Femur (tissue), 1 donor: ENCODE measurements around the gene CCDC142.

Source experiments
- DNase-seq: peaks from one replicate; pipeline ENCODE4 v3.0.0-alpha.2; 2017

The CCDC142 gene

DNA sequence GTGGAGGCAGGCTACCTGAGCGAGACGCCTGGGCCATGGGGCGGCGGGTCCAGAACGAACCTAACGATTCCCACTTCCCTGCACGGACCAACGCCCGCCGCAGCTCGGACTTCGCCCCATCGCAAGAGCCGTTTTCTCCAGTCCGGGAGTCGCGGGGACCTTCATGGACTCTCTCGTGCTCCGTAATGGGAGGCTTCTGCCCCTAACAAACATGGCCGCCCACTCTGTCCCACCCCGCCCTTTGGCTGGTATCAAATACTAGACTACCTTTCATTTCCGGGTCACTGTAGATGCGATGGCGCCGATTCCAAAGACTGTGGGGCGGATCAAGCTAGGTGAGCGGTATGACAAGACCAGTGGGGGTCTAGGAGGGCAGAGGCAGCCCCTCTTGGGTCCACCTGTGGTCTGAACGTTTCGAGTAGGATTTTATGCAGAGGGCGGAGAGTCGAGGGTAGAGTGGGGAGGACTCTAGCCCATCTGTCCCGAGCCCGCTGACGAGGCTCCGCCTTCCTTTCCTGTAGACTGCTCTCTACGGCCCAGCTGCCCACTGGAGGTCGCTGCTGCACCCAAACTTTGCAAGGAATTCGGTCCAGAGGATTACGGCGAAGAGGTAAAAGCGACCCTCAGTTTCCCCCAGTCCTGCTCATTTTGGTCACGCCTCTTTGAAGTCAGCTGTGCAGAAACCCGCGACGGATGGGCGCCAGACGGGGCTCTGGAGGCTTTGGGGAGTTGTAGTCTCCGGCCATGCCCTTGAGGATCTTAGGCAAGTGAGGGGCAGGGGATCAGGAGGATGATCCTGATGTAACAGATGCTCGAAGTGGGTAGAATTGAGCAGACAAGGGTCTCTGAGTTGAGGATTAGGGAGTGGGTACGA is at the start of gene CCDC142, which contains the start of gene TTC31:
Gene CCDC142, minus strand, starts transcription at position 198 of the 874 bp plus-strand sequence. Its CDS starts 161 bp downstream, at position 37.
Gene TTC31, plus strand, starts transcription at position 281 of the 874 bp plus-strand sequence. Its CDS starts 15 bp downstream, at position 296.
- DNase-seq, result peak; percentile 98

DNA sequence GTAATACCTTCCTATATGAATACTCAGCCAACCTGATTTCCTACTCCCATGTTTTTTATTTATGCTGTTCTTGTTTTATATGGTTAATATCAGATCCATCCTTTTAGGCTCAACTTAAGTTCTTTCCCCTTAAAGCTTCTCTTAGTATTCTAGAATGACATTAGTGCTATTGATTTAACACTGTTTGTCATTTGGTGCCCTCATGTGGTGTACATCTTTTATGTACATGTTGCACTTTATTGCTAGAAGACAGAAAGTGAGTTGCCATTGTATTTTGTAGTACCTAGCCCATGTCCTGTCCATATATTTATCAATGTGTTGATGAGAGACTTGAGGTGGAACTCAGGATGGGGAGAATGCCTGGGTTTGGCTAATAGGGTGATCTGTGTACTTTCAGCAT is 49.4 kb upstream of the CCDC142 start:
- DNase-seq, result no peak

DNA sequence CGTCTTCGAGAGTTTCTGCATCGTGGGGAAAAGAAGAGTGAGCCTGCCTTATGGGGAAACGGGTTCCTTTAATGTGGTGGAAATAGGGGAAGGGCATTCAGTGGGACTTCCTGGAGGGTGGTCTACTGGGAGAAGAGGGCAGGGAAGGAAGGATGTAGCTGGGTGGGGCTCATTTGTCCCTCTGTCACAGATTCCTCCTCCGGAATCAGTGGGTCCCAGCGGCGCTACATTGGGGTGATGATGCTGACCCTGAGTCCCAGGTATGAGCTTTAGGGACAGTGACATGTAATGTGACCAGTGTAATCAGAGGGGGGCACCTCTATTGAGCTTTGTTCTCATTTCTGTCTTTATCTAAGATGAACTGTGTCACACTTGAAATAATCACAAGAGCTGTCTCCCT is 48.9 kb upstream of the CCDC142 start:
- DNase-seq, result no peak

DNA sequence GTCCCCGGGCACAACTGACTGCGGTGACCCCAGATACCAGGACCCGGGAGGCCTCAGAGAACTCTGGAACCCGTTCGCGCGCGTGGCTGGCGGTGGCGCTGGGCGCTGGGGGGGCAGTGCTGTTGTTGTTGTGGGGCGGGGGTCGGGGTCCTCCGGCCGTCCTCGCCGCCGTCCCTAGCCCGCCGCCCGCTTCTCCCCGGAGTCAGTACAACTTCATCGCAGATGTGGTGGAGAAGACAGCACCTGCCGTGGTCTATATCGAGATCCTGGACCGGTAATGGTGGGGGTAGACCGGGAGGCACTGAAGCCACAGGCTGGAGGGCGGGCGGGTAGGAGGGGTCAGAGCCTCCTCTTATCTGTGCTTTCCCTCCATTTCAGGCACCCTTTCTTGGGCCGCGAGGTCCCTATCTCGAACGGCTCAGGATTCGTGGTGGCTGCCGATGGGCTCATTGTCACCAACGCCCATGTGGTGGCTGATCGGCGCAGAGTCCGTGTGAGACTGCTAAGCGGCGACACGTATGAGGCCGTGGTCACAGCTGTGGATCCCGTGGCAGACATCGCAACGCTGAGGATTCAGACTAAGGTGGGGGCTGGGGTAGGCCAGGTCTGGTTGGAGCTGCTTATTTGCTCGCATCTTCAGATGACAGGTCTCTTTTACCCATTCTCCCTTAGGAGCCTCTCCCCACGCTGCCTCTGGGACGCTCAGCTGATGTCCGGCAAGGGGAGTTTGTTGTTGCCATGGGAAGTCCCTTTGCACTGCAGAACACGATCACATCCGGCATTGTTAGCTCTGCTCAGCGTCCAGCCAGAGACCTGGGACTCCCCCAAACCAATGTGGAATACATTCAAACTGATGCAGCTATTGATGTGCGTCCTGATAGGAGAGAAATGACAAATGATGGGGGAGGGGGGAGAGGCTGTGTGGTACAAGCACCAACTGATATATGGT is 47.7 kb upstream of the CCDC142 start:
- DNase-seq, result peak; percentile 67

DNA sequence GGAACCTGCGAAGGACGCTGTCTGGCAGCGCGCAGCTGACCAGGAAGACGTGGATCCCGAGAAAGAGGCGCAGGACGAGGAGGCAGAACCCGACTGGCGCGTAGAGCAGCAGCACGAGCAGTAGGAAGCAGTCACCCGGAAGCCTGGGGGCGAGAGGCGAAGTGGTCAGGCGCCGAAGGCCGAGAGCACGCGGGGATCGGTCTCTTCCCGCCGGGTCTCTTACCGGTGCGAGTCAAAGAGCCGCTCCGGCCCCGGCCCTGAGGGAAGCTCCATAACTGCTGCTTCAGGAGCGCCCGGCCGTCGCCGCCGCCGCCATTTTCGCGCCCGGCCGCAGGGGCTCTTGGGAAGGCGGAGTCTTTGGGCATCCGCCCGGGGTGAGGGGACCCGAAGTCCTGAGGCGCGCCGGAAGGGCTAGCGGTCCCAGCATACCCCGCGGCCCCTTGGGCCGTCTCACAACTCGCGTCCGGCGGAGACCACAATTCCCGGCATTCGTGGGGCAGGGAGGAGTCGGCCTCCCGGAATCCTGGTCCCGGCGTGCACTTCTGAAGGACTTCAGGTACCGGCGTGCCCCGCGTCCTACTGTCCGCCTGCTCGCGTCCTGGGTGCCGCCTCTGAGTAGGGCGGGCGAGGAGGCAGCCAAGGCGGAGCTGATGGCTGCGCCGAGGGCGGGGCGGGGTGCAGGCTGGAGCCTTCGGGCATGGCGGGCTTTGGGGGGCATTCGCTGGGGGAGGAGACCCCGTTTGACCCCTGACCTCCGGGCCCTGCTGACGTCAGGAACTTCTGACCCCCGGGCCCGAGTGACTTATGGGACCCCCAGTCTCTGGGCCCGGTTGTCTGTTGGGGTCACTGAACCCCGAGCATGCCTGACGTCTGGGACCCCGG is 46.8 kb upstream of the CCDC142 start, which contains the start of the genes AUP1 and HTRA2:
Gene AUP1, minus strand, starts transcription at position 350 of the 882 bp plus-strand sequence. Its CDS starts 77 bp downstream, at position 273.
Gene HTRA2, plus strand, starts transcription at position 577 of the 882 bp plus-strand sequence. Its CDS starts 74 bp downstream, at position 651.
- DNase-seq, result peak; percentile 99

GRCh38 chr2:74528600-74529356 is 46.0 kb upstream of the CCDC142 start:
- DNase-seq, result no peak

- no peak for DNase-seq
Observed at GRCh38 chr2:74527741-74528140, 44.9 kb upstream of the CCDC142 start.

GRCh38 chr2:74526649-74527230 is 43.9 kb upstream of the CCDC142 start:
- no peak for DNase-seq

DNA sequence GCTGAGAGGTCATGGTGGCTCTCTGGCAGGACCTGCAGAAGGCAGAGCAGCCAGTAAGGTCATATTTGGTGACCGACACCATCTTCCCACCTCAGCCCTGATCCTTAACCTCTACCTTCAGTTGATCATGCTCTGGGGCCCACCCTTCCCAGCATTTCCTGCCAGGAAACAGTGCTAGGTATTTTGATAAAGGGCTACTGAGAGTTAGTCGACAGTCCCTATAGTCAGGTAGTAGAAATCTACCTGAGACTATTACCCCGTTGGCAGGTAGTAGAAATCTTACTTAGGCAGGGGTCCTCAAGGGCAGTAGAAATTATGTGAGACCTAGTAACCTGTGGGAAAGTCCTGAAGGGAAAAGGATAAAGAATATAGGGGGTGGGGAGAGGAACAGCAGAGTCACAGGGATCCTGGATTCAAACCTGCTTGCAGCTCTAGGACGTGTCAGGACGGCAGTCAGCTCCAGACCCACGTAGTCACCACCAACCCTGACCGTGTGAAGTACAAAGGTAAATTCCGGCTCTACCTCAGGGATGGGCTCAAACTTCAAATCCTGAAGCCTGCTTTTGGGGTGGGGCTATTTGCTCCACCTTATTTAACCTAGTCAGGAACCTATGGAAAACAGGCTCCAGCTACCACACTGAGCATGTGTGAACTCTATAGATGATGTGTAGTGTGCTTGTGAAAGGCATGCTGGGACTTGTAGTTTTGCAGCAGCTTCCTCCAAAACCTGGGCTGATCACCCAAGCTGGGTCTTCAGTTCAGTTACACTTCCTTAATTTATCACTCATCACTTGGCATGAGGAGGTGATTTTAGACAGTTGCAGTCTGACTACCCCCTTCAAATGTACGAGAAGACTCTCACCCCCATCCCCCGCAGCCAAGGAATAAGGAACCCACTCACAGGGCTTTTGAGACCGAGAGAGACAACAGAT is 43.2 kb upstream of the CCDC142 start, which contains the start of gene DQX1:
Gene DQX1, minus strand, starts transcription at position 515 of the 932 bp plus-strand sequence. Its CDS starts 502 bp downstream, at position 13.
- no peak for DNase-seq

DNA sequence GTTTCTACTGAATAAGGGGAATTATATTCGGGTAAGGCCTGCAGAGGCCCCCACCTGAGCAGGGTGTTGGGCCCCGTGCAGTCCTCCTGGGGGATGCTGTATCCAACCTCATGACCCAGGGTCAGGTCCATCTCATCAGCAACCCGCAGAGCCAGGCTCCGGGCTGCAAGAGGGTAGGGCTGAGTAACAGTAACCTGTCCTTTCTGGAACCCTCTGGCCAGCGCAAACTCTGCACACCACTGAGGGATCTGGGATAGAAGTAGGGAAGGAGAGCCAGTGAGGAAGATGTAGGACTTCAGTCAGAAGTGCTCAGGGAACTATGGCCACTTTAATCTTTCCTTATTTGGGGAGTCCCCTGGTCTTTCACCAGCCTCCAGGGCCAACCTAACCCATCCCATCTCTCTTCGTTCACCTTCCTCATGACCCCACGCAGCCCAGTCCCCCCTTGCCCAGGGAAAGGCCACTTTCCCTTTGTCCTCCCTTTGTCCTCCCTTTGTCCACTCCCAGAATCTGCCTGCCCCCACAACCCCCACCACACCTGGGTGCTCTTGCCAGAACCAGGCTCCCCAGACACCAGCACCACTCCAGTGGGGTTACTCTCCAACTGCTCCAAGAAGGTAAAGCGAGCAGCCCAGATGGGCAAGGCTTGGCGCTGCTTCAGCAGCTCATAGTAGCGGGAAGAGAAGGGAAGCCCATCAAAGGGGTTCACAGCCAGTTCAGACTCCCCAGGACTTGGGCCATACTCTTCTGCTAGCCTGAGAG is 42.3 kb upstream of the CCDC142 start:
- no peak for DNase-seq

DNA sequence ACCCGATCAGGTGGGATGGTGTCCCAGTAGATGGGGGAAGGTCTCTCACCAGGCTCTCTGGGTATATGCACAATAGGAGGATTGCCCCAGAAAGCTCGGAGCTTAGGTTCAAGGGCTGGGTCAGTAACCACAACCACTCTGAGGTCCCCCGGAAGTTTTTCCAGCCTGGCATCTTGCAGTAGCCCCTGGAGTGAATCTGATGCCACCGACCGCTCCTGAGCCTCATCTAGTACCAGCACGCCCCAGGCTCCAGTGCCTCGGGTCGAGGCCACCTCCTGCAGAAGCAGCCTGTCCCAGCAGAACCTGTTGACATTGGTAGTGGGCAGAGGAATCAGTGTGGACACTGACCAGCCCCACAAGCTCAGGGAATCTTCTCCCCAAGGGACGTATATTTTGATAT is 41.2 kb upstream of the CCDC142 start:
- no peak for DNase-seq

- DNase-seq, result no peak
Observed at GRCh38 chr2:74522516-74522915, 39.7 kb upstream of the CCDC142 start.

- DNase-seq, result no peak
Observed at GRCh38 chr2:74516650-74517049, 33.9 kb upstream of the CCDC142 start.

DNA sequence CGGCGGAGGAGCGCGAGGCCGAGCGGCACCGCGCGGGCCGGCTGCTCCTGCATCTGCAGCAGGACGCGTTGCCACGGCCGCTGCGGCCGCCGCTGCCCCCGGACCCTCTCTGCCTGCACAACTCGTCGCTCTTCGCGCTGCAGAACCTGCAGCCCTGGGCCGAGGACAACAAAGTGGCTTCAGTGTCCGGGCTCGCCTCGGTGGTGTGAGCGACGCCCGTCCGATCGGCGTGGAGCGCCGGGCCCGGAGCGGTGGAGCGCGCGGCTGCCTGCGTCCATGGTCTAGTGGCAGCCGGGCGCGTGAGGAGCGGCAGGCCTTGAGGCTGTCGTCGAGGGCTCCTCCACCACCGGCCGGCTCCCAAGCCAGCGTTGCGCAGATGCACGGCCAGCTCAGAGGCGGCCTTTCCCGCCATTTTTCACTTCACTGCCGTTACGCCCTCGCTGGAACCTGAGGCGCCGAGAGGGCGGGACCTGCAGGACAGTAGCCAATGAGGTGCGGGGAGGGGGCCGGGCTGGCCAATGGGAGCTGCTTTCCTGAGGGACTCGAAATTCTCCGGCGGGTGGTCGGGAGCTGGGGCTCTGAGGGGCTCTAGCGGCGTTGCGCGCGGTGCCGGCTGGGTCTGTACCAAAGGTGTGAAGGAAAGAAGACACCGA is 33.3 kb upstream of the CCDC142 start:
- peak; percentile 87 for DNase-seq

DNA sequence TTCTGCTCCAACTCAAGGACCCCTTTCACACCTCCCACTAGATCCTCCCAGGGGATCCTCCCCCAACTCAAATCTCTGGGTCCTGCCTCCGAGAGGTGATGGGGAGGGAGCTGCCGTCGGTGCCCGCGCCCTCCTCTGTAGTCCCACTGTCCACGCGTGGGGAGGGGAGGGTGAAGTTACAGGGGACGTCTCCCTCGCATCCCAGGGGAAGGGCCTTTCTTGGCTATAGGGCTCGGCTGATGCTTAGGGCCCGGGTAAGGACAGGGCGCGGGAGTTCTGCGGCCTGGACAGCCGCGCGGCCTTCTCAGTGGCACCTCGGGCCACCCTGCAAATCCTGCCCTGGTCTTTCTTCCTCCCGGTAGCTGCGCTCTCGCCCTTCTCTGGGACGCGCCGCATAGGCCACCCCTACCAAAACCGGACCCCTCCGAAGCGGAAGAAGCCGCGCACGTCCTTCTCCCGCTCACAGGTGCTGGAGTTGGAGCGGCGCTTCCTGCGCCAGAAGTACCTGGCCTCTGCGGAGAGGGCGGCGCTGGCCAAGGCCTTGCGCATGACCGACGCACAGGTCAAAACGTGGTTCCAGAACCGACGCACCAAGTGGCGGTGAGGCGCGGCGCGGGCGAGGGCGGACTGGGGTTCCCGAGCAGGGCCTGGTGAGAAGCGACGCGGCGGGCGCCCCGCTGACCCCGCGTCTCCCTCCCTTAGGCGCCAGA is 32.6 kb upstream of the CCDC142 start:
- no peak for DNase-seq

DNA sequence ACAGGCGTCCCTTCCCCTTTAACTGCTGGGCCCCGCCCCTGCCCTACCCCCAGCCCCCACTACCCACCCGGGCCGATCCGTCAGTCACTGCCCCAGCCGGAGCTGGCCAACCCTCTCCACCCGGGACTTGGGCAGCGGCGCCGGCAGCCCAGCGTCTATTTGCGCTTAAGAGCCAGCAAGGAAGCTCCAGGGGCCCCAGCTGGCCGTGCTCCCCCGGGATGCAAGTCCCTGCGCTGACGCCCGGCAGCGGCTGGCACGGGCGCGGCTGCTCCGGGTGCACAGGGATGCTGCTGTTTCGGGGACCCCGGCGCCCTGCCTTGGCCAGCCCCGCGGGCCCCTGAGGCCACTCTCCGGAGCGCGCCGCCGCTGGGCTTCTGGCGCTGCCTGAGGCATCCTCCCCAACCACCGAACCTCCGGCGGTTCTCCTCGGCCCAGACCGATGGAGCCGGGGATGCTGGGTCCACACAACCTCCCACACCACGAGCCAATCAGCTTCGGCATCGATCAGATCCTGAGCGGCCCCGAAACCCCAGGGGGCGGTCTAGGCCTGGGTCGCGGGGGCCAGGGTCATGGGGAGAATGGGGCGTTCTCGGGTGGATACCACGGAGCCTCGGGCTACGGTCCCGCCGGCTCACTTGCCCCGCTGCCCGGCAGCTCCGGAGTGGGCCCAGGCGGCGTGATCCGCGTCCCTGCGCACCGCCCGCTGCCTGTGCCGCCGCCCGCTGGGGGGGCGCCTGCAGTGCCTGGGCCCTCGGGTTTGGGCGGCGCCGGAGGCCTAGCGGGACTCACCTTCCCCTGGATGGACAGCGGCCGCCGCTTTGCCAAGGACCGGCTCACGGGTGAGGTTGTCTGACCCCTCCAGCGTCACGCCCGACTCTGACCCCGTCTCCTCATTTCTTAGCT is 31.8 kb upstream of the CCDC142 start, which contains the start of gene TLX2:
Gene TLX2, plus strand, starts transcription at position 83 of the 903 bp plus-strand sequence. Its CDS starts 357 bp downstream, at position 440.
- DNase-seq, result no peak
